ENCODE results near the gene MAG. TPM values are rescaled to one million over a fixed set of nuclear protein-coding genes. Genes with fewer than 3 reads are reported as not detected.

The MAG gene
- total and polyA plus RNA-seq, 9 of the 15 experiments (the other 6 are each of a cell fraction or from before 2014, with no cell fraction given): 0.11 to 10.0 (median 1.6) TPM

DNA sequence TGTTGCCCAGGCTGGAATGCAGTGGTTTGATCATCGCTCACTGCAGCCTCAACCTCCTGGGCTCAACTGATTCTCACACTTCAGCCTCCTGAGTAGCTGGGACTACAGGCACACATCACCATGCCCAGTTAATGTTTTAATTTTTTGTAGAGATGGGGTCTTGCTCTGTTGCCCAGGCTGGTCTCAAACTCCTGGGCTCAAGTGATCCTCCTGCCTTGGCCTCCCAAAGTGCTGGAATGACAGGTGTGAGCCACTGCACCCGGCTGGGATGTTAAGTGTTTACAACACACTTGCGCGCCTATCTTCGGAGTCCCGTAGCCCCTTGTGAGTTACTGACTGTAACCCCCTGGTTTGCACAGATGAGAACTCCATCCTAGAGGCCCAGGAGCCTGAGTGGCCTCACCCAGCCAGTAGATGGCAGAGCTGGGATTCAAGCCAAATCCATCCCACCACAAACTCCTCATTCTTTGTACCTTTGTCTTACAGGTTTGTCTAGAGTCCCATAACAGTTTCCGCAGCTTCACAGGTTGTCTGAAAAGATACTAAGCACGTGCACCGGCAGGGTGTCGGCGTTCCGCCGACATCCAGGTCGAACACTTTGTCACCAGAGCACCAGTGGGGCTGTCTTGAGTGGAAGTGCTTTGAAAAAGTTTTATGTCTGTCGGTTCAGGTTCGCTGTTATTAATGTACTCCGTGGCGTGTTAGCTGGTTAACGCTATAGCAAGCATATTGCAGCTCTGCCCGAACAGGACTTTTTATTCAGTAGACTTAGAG, 14.7 kb downstream of the MAG start (continued):
- TF ChIP-seq MYBL2 (IDR thresholded peaks at IDR 0.05; ENCODE audit: low read depth) (no peak), MYBL2 (CRISPR knock-in tag; IDR thresholded peaks at IDR 0.05; ENCODE audit: borderline replicate concordance) (no peak), CBX3 (IDR thresholded peaks at IDR 0.05; ENCODE audit: borderline replicate concordance in 1 of 2, low read length in 2 of 2) (no peak), RBM25 (IDR thresholded peaks at IDR 0.05; ENCODE audit: low read depth, low read length, severe bottlenecking) (peak; percentile 78), RBBP5 (IDR thresholded peaks at IDR 0.05; ENCODE audit: borderline replicate concordance, insufficient read depth, low read length, poor library complexity, severe bottlenecking) (no peak), ZNF253 (CRISPR knock-in tag; conservative IDR thresholded peaks at IDR 0.05) (no peak), NFE2 (IDR thresholded peaks at IDR 0.05; ENCODE audit: low read depth) (no peak), SMAD3 (CRISPR knock-in tag; conservative IDR thresholded peaks at IDR 0.05) (no peak), ZNF696 (CRISPR knock-in tag; conservative IDR thresholded peaks at IDR 0.05) (no peak), ARHGAP35 (IDR thresholded peaks at IDR 0.05; ENCODE audit: partially characterized antibody) (no peak), CBX5 (IDR thresholded peaks at IDR 0.05; ENCODE audit: borderline replicate concordance, low read depth) (no peak), ZNF232 (CRISPR knock-in tag; IDR thresholded peaks at IDR 0.05) (no peak)
- TF ChIP-seq, protein P1, sequence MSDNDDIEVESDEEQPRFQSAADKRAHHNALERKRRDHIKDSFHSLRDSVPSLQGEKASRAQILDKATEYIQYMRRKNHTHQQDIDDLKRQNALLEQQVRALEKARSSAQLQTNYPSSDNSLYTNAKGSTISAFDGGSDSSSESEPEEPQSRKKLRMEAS (CRISPR knock-in tag; IDR thresholded peaks at IDR 0.05): no peak
- TF ChIP-seq, protein P2, sequence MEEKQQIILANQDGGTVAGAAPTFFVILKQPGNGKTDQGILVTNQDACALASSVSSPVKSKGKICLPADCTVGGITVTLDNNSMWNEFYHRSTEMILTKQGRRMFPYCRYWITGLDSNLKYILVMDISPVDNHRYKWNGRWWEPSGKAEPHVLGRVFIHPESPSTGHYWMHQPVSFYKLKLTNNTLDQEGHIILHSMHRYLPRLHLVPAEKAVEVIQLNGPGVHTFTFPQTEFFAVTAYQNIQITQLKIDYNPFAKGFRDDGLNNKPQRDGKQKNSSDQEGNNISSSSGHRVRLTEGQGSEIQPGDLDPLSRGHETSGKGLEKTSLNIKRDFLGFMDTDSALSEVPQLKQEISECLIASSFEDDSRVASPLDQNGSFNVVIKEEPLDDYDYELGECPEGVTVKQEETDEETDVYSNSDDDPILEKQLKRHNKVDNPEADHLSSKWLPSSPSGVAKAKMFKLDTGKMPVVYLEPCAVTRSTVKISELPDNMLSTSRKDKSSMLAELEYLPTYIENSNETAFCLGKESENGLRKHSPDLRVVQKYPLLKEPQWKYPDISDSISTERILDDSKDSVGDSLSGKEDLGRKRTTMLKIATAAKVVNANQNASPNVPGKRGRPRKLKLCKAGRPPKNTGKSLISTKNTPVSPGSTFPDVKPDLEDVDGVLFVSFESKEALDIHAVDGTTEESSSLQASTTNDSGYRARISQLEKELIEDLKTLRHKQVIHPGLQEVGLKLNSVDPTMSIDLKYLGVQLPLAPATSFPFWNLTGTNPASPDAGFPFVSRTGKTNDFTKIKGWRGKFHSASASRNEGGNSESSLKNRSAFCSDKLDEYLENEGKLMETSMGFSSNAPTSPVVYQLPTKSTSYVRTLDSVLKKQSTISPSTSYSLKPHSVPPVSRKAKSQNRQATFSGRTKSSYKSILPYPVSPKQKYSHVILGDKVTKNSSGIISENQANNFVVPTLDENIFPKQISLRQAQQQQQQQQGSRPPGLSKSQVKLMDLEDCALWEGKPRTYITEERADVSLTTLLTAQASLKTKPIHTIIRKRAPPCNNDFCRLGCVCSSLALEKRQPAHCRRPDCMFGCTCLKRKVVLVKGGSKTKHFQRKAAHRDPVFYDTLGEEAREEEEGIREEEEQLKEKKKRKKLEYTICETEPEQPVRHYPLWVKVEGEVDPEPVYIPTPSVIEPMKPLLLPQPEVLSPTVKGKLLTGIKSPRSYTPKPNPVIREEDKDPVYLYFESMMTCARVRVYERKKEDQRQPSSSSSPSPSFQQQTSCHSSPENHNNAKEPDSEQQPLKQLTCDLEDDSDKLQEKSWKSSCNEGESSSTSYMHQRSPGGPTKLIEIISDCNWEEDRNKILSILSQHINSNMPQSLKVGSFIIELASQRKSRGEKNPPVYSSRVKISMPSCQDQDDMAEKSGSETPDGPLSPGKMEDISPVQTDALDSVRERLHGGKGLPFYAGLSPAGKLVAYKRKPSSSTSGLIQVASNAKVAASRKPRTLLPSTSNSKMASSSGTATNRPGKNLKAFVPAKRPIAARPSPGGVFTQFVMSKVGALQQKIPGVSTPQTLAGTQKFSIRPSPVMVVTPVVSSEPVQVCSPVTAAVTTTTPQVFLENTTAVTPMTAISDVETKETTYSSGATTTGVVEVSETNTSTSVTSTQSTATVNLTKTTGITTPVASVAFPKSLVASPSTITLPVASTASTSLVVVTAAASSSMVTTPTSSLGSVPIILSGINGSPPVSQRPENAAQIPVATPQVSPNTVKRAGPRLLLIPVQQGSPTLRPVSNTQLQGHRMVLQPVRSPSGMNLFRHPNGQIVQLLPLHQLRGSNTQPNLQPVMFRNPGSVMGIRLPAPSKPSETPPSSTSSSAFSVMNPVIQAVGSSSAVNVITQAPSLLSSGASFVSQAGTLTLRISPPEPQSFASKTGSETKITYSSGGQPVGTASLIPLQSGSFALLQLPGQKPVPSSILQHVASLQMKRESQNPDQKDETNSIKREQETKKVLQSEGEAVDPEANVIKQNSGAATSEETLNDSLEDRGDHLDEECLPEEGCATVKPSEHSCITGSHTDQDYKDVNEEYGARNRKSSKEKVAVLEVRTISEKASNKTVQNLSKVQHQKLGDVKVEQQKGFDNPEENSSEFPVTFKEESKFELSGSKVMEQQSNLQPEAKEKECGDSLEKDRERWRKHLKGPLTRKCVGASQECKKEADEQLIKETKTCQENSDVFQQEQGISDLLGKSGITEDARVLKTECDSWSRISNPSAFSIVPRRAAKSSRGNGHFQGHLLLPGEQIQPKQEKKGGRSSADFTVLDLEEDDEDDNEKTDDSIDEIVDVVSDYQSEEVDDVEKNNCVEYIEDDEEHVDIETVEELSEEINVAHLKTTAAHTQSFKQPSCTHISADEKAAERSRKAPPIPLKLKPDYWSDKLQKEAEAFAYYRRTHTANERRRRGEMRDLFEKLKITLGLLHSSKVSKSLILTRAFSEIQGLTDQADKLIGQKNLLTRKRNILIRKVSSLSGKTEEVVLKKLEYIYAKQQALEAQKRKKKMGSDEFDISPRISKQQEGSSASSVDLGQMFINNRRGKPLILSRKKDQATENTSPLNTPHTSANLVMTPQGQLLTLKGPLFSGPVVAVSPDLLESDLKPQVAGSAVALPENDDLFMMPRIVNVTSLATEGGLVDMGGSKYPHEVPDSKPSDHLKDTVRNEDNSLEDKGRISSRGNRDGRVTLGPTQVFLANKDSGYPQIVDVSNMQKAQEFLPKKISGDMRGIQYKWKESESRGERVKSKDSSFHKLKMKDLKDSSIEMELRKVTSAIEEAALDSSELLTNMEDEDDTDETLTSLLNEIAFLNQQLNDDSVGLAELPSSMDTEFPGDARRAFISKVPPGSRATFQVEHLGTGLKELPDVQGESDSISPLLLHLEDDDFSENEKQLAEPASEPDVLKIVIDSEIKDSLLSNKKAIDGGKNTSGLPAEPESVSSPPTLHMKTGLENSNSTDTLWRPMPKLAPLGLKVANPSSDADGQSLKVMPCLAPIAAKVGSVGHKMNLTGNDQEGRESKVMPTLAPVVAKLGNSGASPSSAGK (IDR thresholded peaks at IDR 0.05): peak; percentile 74
- TF ChIP-seq, protein P3, sequence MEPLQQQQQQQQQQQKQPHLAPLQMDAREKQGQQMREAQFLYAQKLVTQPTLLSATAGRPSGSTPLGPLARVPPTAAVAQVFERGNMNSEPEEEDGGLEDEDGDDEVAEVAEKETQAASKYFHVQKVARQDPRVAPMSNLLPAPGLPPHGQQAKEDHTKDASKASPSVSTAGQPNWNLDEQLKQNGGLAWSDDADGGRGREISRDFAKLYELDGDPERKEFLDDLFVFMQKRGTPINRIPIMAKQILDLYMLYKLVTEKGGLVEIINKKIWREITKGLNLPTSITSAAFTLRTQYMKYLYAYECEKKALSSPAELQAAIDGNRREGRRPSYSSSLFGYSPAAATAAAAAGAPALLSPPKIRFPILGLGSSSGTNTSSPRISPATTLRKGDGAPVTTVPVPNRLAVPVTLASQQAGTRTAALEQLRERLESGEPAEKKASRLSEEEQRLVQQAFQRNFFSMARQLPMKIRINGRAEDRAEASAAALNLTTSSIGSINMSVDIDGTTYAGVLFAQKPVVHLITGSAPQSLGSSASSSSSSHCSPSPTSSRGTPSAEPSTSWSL (CRISPR knock-in tag; IDR thresholded peaks at IDR 0.05; ENCODE audit: borderline replicate concordance): no peak

All from K562 (cell line).